ENCODE measurements around the gene FAM25G.

DNA sequence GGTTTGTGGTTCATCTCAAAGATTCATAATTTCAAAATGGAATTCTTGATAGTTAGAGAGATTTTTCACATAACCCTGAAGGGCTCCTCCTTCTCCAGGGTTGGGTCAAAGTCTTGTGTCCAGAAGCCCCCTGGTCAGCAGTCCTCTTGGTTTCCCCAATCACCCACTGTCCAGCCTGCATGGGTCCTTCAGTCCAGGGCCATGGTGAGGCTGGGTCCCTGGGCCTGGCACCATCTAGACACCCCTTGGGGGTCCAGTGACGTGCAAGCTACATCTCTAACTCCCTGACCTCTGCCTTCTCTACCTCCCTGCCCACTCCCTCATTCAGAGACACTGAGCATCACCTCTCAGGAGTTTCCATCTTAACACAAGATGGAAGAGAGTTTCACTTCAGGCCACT lies 33.7 kb downstream of the FAM25G start:
- TF ChIP-seq CTCF (IDR thresholded peaks at IDR 0.05; ENCODE audit: borderline replicate concordance, extremely low read depth, low read length, poor library complexity, severe bottlenecking) (no peak), EZH2 (IDR thresholded peaks at IDR 0.05; ENCODE audit: borderline replicate concordance, low read depth, low read length, severe bottlenecking) (no peak)
